UCSD-AML1 (cell line): ENCODE data around the gene MYO18B.
A peak's percentile ranks its signal among the peaks of the same experiment; 100 is the strongest.

Experiments
- DNase-seq: peaks from one replicate; lab custom pipeline; 2025; ENCODE audit not compliant: unreplicated experiment; lab: John Stamatoyannopoulos, UW

The MYO18B gene

GRCh38 chr22:25748140-25748539 is 6.2 kb downstream of the MYO18B start:
- DNase-seq: no peak

GRCh38 chr22:25748704-25749103 is 6.7 kb downstream of the MYO18B start:
- DNase-seq: no peak

- DNase-seq: no peak
Observed at GRCh38 chr22:25749420-25750169, 7.6 kb downstream of the MYO18B start.

DNA sequence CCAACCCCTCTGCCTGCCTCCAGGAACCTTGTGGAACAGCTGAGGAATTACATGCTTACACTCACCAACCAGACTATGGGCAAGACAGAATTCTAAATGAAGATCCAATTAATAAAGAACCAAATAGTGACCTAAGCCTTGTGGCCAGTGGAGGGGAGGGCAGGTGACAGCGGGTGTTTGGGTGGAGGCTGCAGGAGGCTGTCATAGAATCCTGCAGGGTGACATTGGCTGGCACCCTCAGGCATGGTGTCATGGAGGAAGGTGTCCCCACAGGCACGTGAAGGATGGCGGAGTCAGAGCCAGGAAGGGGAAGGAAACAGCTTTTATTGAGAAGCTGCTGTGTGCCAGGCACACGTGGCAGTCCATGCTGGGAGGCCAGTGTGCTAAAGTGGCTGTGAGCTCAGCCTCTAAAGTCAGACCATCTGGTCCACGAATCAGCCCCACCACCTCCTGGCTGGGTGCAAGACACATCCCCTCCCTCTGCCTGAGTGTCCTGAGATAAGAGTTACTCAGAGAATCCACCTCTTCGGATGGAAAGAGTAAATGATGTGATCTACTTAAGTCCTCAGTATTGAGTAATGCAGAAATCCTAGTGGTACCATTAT is 8.7 kb downstream of the MYO18B start:
- no peak for DNase-seq

- DNase-seq: no peak
Observed at GRCh38 chr22:25751174-25751581, 9.2 kb downstream of the MYO18B start.

DNA sequence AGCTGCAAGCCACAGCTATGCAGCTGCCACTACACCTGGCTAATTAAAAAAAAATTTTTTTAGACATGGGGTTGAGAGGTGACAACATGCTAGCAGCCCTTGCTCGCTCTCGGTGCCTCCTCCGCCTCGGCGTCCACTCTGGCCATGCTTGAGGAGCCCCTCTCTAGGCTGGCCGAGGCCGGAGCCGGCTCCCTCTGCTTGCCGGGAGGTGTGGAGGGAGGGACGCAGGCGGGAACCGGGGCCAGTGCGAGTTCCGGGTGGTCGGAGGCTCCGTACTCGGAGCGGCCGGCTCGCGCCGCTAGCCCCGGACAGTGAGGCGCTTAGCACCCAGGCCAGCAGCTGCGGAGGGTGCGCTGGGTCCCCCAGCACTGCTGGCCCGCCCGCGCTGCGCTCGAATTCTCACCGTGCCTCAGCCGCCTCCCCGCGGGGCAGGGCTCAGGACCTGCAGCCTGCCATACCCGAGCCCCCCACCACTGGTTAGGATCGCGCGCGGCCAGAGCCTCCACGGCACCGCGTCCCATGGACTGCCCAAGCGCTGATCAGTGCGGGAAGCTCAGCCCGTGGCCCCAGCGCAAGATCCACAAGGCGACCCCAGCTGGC is 10.7 kb downstream of the MYO18B start:
- no peak for DNase-seq

GRCh38 chr22:25753252-25753651 is 11.3 kb downstream of the MYO18B start:
- DNase-seq: no peak

- DNase-seq: no peak
Observed at GRCh38 chr22:25754527-25755202, 12.7 kb downstream of the MYO18B start.

DNA sequence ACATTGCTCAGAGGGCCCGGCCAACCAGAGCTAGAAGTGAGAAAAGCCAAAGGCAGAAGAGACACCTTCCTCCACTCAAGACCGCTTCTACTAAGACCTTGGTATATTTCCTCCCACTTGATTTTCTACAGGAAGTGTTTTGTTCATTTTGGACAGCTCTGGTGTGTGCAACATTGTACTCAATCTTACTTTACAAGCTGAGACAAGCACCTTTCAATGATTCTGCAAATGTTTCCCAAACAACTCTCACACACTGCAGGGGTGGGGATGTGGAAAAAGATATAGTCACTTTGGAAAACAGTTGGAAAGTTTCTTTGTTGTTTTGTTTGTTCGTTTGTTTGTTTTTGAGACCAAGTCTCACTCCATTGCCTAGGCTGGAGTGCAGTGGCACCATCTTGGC is 15.7 kb downstream of the MYO18B start:
- no peak for DNase-seq

DNA sequence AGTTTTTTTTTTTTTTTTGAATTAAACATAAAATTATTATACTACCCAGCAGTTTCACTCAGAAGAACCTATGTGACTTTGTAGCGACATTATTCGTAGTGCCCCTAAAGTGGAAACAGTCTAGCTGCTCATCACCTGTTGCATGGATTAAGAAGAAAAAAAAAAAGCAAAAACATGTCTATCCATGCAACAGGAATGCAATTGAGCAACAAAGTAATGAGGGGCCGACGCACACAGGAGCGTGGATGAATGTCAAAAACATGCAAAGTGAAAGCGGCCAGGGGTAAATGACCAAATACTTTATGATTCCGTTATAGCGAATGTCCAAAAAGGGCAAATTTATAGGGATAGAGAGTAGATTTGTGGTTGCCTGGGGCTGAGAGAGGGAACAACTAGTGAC is 16.3 kb downstream of the MYO18B start:
- no peak for DNase-seq

DNA sequence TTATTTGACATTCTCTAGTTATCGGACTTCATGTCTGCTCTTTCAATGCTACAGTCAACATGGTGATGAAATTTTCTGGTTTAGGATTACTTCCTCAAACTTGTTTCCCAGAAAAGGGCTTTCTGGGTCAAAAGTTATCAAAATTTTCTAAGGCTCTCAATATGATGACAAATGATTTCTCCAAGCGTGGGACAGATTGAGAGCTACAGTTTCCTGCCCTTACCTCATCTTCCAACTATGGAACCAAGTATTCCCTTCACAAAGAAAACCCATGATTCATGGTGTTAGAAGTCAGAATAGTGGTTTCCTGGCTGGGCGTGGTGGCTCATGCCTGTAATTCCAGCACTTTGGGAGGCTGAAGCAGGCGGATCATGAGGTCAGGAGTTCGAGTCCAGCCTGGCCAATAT is 17.8 kb downstream of the MYO18B start:
- peak; percentile 45 for DNase-seq

DNA sequence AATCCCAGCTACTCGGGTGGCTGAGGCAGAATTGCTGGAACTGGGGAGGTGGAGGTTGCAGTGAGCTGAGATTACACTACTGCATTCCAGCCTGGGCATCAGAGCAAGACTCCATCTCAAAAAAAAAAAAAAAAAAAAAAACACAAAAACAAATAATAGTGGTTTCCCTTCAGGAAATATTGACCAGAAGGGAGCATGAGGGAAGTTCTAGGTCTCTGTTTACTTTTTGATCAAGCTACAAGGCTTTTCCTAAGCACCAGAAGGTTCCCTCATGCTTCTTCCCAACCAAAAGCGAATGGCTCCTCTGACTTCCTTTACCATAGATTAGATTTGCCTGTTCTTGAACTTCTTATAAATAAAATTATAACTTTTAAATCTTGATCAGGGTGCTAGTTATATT is 18.3 kb downstream of the MYO18B start:
- no peak for DNase-seq

DNA sequence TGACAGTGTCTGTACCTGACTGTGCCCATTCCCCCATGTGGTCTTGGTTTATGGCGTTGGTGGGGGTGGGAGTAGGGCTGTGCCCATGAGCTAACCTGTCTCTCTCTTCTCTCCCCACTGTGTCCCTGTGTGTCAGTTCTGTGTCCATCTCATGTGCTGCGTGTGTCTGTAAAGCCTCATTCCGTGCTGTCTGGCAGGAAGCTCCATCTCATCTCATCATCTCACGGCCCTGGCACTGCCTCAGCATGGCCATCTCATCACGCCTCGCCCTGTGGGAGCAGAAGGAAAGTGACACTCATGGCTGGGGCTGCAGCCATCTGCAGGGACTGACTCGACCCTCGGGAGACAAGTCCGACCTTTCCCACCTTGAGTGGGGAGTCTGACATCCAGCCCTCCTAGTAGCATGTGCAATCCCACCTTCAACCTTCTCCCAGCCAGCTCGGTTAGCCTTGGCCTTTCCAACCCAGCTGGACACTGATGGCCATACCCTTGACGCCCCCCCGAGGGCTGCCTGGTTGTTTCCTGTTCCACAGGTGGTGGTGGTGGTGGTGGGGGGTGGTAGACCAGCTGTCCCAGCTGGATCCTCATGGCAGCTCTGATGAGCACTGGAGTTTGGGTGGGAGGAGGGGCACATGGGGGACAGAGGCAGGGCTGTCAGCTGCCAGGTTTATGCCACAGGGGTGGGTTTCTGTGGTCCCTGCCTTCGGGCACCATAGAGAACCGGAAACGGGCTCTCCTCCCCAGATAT is 19.0 kb downstream of the MYO18B start:
- DNase-seq: no peak

DNA sequence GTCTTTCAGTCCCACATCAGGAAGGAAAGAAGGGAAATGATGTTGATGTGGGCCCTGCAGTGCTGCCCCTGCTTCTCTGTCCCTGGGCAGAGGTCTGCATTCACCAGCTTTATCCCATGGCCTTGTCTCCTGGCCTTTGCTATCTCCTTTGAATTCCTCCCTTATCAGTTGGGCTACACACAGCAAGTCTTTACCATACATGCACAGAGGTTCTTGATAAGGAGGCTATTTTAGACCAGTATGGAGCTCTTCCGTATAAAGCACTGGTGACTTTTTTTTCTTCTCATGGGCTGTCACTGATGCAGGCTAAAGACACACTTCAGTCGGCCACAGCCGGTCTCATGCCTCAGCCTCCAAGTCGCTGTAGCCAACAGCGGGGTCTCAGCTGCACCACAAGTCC is 20.2 kb downstream of the MYO18B start:
- DNase-seq: no peak

DNA sequence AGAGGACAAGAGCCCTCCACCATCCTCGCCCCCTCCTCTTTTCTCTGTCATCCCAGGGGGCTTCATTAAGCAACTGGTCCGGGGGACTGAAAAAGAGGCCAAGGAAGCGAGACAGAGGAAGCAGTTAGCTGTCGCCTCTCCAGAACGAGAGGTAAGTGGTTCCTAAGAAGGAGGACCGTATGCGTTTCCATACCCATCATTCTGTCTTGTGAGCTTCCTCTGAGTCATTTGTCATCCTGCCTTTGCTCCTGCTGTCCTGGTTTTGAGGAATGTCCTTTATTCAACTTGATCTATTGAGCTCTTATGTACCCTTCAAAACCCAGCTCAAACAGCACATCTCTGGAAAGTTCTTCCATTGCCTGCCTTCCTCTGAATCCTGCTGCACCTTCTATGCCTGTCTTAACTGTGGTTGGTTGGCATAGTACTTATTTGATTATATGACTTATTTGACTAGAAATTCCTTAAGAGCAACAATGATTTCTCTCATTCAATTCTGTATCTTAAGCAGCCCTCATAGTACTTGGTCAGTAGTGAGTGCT is 21.3 kb downstream of the MYO18B start:
- no peak for DNase-seq

- no peak for DNase-seq
Observed at GRCh38 chr22:25764270-25765015, 22.5 kb downstream of the MYO18B start.

DNA sequence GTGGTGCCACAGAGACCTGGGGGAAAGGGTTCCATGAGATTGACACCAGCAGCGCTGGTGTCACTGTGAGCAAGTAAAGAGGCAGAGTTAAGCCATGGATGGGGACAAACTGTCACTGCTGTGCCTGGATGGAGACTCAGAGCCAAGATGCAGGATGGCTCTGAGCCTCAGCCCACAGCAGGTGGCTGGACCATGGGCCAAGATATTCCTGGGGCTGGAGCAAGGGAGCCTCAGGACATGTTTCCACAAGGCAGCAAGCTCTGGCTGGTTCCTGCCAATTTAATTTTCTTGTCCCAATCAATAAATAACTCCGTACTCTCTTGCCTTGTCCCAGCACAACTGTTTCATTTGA is 23.0 kb downstream of the MYO18B start:
- no peak for DNase-seq

DNA sequence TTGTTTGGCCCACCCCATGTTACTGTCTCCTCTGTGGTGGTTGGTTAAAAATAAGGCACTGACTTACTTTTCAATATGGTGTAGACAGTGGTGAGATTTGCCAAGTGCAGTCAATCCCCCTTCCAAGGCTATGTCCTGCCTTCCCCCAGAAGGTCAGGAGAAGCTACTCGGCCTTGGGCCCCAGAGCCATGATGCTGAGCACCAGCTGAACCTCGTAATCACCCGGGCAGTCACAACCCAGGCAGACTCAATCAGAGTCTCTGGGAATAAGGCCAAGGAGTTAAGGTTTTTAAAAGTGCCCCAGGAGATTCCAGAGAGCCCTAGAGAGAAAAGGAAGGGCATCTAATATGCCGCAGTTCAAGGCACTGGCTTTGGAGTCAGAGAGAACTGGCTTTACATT is 23.8 kb downstream of the MYO18B start:
- no peak for DNase-seq

DNA sequence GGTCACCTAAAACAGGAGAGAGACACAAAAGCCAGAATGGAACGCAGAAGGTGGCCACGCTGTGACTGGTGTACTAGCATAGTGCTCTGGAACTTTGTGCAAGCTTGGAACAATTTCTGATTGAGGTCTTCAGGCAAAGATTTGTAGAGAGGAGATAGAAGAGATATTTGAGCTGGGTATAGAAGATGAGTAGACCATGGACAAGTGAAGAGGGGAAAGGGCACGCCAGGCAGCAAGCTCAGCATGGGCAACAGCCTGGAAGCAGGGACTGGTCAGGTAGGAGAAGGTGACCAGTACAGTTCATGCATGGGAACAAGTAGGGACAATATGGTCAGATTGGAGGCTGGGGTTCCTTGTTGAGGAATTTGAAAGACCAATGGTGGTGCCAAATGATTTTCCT is 24.4 kb downstream of the MYO18B start:
- no peak for DNase-seq

DNA sequence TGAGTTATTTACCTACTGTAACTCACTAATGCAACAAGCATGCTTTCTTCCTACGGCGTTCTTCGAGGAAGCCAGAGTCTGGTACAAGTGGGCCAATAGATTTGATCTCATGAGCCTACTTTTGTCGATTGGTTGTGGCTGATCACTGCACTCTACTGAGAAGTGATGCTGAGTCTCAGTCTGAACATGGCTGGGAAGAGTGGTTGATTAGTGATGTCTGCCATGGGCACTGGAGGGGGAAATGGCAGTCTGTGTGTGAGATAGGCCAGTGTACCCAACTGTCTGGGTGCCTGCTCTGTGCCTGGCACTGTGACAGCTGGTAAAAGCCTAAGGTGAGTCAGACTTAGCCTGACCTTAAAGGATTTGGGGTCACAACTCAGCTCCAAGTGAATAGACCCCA is 28.3 kb downstream of the MYO18B start:
- no peak for DNase-seq
